K562 (cell line): ENCODE measurements around the gene VSIG10. TPM values are rescaled to one million over a fixed set of nuclear protein-coding genes. Genes with fewer than 3 reads are reported as not detected.
"Not testable (repeated sequence)": the region's sequence is repeated elsewhere in the genome, so short reads cannot be mapped to it uniquely, and the experiment has no call there.

Experiments used
- C11orf30 ChIP-seq: fragments of 450-650 bp; IDR thresholded peaks from 2 replicates; pipeline ENCODE4 v1.6.1; 2016; ENCODE audit warnings: low read depth, mild to moderate bottlenecking
- CBFA2T3 ChIP-seq: fragments of 450-650 bp; IDR thresholded peaks from 2 replicates; pipeline ENCODE4 v1.6.1; 2017
- CC2D1A ChIP-seq: fragments of 450-650 bp; IDR thresholded peaks from 2 replicates; pipeline ENCODE4 v1.6.1; 2017; ENCODE audit warnings: mild to moderate bottlenecking
- JUND ChIP-seq, 2 experiments: IDR thresholded peaks; 2 replicates in 1 of 2; 3 replicates in 1 of 2; pipeline ENCODE4 v1.6.1; 2011; ENCODE audit warnings: borderline replicate concordance in 2 of 2, low read depth in 2 of 2, low read length in 2 of 2, improper control_type of control experiment in 1 of 2, missing biosample characterization in 1 of 2, missing genetic modification characterization in 1 of 2, missing genetic modification reagents in 1 of 2
- MEIS2 ChIP-seq: fragments of 450-650 bp; IDR thresholded peaks from 2 replicates; pipeline ENCODE4 v1.6.1; 2014; ENCODE audit warnings: mild to moderate bottlenecking; ENCODE audit not compliant: partially characterized antibody
- NCOA4 ChIP-seq: fragments of 450-650 bp; IDR thresholded peaks from 2 replicates; pipeline ENCODE4 v1.6.1; 2018; ENCODE audit warnings: mild to moderate bottlenecking; ENCODE audit not compliant: partially characterized antibody
- SMARCA4 ChIP-seq: fragments of 450-650 bp; IDR thresholded peaks from 2 replicates; pipeline ENCODE4 v1.6.1; 2016
- STAT5A ChIP-seq: IDR thresholded peaks from 2 replicates; pipeline ENCODE4 v1.6.1; 2012; ENCODE audit warnings: low read length, inconsistent platforms, borderline replicate concordance
- TAL1 ChIP-seq: fragments of 450-650 bp; IDR thresholded peaks from 2 replicates; pipeline ENCODE4 v1.6.1; 2016; ENCODE audit warnings: mild to moderate bottlenecking
- TCF3 ChIP-seq: sonication (generic); formaldehyde crosslinking; IDR thresholded peaks from 2 replicates; pipeline ENCODE4 v1.4.0; 2020; ENCODE audit warnings: mild to moderate bottlenecking, missing genetic modification reagents
- TEAD4 ChIP-seq, 2 experiments: sonication (generic) in 1 of 2; formaldehyde crosslinking in 1 of 2; IDR thresholded peaks; 2 replicates each; pipeline versions ENCODE4 v1.6.1 to v1.8.0; 2012 to 2022; ENCODE audit warnings: borderline replicate concordance in 1 of 2, inconsistent platforms in 1 of 2, low read length in 1 of 2, mild to moderate bottlenecking in 1 of 2, missing genetic modification reagents in 1 of 2
- YY1 ChIP-seq, 3 experiments: IDR thresholded peaks; 2 replicates each; pipeline ENCODE4 v1.6.1; 2011; ENCODE audit warnings: low read length in 2 of 3, mild to moderate bottlenecking in 2 of 3, moderate library complexity in 2 of 3, borderline replicate concordance in 1 of 3, control low read depth in 1 of 3, low read depth in 1 of 3; ENCODE audit not compliant: insufficient read depth in 3 of 3, insufficient replicate concordance in 2 of 3, control insufficient read depth in 1 of 3, insufficient read length in 1 of 3; ENCODE audit errors: extremely low read depth in 1 of 3
- ZNF316 ChIP-seq: fragments of 450-650 bp; IDR thresholded peaks from 2 replicates; pipeline ENCODE4 v1.6.1; 2016
- polyA plus RNA-seq, 8 experiments: library from polyadenylated mRNA; depleted of rRNA in 4 of 8; stranded (reverse) in 5 of 8; unstranded in 3 of 8; fragments of >200 nt; fragmentation: Nextera tagmentation in 2 of 8; fragmentation: Illumina TruSeq in 1 of 8; extraction: Ambion mirVana in 2 of 8; extraction: Trizol in 1 of 8; gene quantifications; 2 replicates each; pipeline versions ENCODE4 v1.2.1 to v1.2.3, GENCODE V29; 2011 to 2014; ENCODE audit warnings: inconsistent platforms in 1 of 8, missing spikeins in 1 of 8
- total RNA-seq, 7 experiments: library from RNA; depleted of rRNA in 6 of 7; stranded (reverse); fragments of >200 nt in 6 of 7; fragmentation: Illumina TruSeq in 2 of 7; extraction: Trizol in 2 of 7; gene quantifications; 2 replicates each; pipeline versions ENCODE4 v1.2.1 to v1.2.3, GENCODE V29; 2011 to 2021; ENCODE audit warnings: low replicate concordance in 1 of 7
- TF ChIP-seq, protein P1 (sequence below), 2 experiments: fragments of 450-650 bp; IDR thresholded peaks; 2 replicates each; pipeline ENCODE4 v1.6.1; 2016
- TF ChIP-seq, protein P2 (sequence below): fragments of 450-650 bp; IDR thresholded peaks from 2 replicates; pipeline ENCODE4 v1.6.1; 2017; ENCODE audit warnings: antibody characterized with exemption, mild to moderate bottlenecking

VSIG10 gene
- total and polyA plus RNA-seq, 9 of the 15 experiments (the other 6 are each of a cell fraction or from before 2014, with no cell fraction given), result 4.1 to 8.8 (median 4.7) TPM

DNA sequence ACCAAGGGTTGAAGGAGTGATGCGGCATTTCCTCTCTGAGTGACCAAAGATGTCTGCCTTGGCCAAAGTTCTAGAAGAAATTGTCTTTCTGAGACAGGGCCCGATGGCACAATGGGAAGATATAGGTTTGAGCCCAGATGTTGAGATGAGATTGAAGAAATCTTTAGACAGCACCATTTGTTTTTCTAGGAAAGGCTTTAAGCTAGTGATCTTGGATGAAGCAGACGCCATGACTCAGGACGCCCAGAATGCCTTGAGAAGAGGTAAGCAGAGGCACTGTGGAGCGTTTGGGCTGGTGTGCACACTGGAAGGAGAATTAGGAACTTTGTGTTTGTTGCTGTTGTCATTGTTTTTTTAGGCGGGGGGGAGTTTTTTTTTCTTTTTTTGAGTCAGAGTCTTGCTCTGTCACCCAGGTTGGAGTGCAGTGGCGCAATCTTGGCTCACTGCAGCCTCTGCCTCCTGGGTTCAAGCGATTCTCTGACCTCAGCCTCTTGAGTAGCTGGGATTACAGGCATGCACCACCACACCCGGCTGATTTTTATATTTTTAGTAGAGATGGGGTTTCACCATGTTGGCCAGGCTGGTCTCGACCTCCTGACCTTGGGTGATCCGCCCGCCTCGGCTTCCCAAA, 81.6 kb downstream of the VSIG10 start (continued):
- TF ChIP-seq, protein P1, sequence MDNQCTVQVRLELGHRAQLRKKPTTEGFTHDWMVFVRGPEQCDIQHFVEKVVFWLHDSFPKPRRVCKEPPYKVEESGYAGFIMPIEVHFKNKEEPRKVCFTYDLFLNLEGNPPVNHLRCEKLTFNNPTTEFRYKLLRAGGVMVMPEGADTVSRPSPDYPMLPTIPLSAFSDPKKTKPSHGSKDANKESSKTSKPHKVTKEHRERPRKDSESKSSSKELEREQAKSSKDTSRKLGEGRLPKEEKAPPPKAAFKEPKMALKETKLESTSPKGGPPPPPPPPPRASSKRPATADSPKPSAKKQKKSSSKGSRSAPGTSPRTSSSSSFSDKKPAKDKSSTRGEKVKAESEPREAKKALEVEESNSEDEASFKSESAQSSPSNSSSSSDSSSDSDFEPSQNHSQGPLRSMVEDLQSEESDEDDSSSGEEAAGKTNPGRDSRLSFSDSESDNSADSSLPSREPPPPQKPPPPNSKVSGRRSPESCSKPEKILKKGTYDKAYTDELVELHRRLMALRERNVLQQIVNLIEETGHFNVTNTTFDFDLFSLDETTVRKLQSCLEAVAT (IDR thresholded peaks at IDR 0.05), result 0 out of 4 replicates have a peak, but pooled peaks of 1 of the 2 experiments have one; percentile 2
- TF ChIP-seq JUND (IDR thresholded peaks at IDR 0.05; ENCODE audit: borderline replicate concordance, low read depth, low read length) (0 out of 2 replicates have a peak, but pooled peaks have one; percentile 12), CBFA2T3 (peak; percentile 86), STAT5A (peak; percentile 80), TCF3 (CRISPR knock-in tag) (peak; percentile 80), MEIS2 (peak; percentile 30), SMARCA4 (peak; percentile 76), YY1 (IDR thresholded peaks at IDR 0.05; ENCODE audit: borderline replicate concordance in 1 of 3, control insufficient read depth in 1 of 3, extremely low read depth in 1 of 3, insufficient read depth in 3 of 3, insufficient read length in 1 of 3, insufficient replicate concordance in 2 of 3, low read depth in 1 of 3, low read length in 2 of 3) (peak in 1 of 3 experiments; percentile 16), CC2D1A (peak; percentile 32; the same call in 1 of the 2 replicates), TEAD4 (IDR thresholded peaks at IDR 0.05; ENCODE audit: low read length) (peak; percentile 58; the same call in 1 of the 2 replicates), TAL1 (peak; percentile 91), C11orf30 (peak; percentile 52), ZNF316 (peak; percentile 21; the same call in 1 of the 2 replicates), NCOA4 (peak; percentile 48)
- not testable (repeated sequence) for TF ChIP-seq JUND (tag; IDR thresholded peaks at IDR 0.05; ENCODE audit: borderline replicate concordance, low read depth, low read length); TEAD4 (CRISPR knock-in tag; IDR thresholded peaks at IDR 0.05; ENCODE audit: borderline replicate concordance)
- TF ChIP-seq, protein P2, sequence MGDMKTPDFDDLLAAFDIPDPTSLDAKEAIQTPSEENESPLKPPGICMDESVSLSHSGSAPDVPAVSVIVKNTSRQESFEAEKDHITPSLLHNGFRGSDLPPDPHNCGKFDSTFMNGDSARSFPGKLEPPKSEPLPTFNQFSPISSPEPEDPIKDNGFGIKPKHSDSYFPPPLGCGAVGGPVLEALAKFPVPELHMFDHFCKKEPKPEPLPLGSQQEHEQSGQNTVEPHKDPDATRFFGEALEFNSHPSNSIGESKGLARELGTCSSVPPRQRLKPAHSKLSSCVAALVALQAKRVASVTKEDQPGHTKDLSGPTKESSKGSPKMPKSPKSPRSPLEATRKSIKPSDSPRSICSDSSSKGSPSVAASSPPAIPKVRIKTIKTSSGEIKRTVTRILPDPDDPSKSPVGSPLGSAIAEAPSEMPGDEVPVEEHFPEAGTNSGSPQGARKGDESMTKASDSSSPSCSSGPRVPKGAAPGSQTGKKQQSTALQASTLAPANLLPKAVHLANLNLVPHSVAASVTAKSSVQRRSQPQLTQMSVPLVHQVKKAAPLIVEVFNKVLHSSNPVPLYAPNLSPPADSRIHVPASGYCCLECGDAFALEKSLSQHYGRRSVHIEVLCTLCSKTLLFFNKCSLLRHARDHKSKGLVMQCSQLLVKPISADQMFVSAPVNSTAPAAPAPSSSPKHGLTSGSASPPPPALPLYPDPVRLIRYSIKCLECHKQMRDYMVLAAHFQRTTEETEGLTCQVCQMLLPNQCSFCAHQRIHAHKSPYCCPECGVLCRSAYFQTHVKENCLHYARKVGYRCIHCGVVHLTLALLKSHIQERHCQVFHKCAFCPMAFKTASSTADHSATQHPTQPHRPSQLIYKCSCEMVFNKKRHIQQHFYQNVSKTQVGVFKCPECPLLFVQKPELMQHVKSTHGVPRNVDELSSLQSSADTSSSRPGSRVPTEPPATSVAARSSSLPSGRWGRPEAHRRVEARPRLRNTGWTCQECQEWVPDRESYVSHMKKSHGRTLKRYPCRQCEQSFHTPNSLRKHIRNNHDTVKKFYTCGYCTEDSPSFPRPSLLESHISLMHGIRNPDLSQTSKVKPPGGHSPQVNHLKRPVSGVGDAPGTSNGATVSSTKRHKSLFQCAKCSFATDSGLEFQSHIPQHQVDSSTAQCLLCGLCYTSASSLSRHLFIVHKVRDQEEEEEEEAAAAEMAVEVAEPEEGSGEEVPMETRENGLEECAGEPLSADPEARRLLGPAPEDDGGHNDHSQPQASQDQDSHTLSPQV, result peak; percentile 85; the same call in 1 of the 2 replicates
